ENCODE measurements around the gene PTPRN2.

The PTPRN2 gene

DNA sequence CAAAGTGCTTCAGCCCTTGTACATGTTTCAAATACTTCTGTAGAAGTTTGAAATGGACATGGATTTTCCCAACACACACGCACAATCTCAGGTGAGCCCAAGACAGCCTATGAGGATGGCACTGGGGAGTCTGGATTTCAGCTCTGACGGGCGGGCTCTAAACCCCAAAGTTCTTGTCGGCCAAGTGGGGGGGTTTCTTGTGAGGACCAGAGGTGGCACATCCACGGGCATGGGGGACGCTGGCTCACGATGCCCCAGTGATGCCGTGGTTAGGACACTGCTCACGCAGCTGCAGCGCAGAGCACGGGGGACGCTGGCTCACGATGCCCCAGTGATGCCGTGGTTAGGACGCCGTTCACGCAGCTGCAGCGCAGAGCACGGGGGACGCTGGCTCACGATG lies 970.7 kb downstream of the PTPRN2 start:
- H3K4me3 ChIP-seq (ENCODE audit: low read depth, low read length) = no peak overlapping the region
- TF ChIP-seq, protein P1, sequence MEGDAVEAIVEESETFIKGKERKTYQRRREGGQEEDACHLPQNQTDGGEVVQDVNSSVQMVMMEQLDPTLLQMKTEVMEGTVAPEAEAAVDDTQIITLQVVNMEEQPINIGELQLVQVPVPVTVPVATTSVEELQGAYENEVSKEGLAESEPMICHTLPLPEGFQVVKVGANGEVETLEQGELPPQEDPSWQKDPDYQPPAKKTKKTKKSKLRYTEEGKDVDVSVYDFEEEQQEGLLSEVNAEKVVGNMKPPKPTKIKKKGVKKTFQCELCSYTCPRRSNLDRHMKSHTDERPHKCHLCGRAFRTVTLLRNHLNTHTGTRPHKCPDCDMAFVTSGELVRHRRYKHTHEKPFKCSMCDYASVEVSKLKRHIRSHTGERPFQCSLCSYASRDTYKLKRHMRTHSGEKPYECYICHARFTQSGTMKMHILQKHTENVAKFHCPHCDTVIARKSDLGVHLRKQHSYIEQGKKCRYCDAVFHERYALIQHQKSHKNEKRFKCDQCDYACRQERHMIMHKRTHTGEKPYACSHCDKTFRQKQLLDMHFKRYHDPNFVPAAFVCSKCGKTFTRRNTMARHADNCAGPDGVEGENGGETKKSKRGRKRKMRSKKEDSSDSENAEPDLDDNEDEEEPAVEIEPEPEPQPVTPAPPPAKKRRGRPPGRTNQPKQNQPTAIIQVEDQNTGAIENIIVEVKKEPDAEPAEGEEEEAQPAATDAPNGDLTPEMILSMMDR (IDR thresholded peaks at IDR 0.05; ENCODE audit: borderline replicate concordance, insufficient read depth, low read depth, low read length) = no peak

DNA sequence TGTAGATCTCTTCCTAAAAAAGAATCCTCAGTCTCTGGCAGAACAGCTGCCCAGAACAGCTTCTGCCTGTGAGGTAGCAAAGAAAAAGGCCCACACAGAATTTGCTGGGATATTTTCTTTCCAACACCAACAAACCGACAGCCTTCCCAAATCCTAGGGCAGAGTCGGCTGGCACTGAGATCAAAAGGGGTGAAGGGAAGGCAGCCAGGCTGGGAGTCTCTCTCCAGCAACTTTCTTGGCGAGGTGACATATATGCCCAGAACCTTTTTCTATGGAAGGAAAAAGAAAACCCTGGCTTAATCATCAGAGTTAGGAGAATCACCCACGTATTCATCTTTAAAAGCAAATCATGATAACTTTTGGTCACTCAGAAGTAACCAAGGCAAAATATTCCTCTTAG lies 971.2 kb downstream of the PTPRN2 start:
- no peak overlapping the region for H3K4me3 ChIP-seq (ENCODE audit: low read depth, low read length)
- TF ChIP-seq, protein P1 (IDR thresholded peaks at IDR 0.05; ENCODE audit: borderline replicate concordance, insufficient read depth, low read depth, low read length) = no peak

DNA sequence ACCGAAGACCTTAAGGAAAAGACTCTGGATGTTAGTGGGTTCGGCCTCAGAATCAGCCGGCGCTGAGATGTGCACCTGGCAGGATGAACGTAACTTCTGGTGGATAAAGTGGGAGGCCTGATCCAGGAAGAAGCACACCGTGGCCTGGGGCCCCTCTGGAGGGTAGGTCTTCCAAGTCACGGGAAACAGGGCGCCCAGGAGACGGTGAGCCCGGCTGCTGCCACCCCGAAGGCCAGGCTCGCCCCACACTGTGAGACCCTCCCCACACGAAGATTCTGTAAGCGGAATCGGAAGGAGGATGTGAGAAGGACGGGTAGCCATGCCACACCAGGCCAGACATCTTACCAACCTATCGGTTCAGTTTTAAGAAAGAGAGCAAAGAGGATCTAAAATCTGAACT lies 971.8 kb downstream of the PTPRN2 start:
- TF ChIP-seq, protein P1 (IDR thresholded peaks at IDR 0.05; ENCODE audit: borderline replicate concordance, insufficient read depth, low read depth, low read length) = no peak
- H3K4me3 ChIP-seq (ENCODE audit: low read depth, low read length) = no peak overlapping the region

- no peak overlapping the region for H3K4me3 ChIP-seq (ENCODE audit: low read depth, low read length)
- TF ChIP-seq, protein P1 (IDR thresholded peaks at IDR 0.05; ENCODE audit: borderline replicate concordance, insufficient read depth, low read depth, low read length) = no peak
Measured at GRCh38 chr7:157615101-157615817, 972.4 kb downstream of the PTPRN2 start.

DNA sequence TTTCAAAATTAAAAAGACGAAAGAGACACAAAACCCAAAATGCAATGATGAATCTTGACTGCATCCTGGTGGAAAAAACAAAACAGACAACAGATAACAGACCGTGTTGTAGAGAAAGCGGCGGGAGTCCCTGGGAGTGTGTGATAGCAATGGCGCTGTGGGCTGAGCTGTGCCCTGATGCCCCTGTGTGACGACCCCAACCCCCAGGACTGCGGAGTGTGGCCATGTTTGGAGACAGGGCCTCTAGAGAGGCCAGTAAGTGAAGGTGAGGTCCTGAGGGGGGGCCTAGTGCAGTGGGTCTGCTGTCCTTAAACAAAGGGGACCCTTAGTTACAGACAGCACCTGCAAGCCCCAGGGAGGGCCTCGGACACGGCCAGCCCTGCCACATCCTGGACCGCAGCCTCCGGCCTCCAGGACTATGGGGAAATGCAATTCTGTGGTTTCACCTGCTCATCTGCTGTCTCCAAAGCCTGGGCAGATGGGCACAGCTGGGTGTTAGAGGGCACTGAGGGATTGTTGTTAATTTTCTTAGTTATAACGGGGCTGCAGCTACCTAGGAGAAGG lies 973.1 kb downstream of the PTPRN2 start:
- H3K4me3 ChIP-seq (ENCODE audit: low read depth, low read length) = no peak overlapping the region
- TF ChIP-seq, protein P1 (IDR thresholded peaks at IDR 0.05; ENCODE audit: borderline replicate concordance, insufficient read depth, low read depth, low read length) = no peak

DNA sequence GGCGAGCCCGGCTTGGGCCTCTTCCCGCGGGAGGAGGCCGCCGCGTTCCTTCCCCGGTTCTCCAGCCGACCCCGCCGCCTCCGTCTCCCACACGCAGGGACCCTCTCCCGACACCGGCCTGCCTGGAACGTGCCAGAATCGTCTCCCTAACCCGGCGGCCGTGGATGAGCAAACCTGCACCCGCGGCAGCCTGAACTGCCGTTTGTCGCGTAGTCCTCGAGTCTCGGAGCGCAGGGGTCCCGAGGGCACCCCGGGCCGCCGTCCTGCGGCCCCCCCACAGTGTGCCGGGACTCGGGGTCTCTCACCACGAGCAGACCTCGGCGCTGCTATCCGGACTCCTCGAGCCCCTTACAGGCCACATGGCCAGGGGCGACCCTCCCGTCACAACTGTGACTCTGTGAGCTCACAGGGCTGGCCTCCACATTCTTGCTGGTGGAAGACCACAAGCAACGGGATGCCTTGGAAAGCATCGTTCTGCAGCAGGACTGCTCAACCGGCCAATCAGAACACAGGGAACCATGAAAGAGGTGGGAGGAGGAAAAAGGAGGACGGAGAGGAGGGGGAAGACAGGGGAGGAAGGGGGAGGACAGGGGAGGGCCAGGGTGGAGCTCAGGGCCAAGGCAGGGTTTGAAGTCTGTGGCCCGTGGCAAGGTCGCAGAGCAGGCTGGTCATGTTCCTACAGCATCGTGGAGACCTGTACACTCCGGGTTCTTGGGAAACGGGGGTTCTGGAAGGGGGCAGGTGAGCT lies 973.9 kb downstream of the PTPRN2 start:
- no peak overlapping the region for H3K4me3 ChIP-seq (ENCODE audit: low read depth, low read length)

More for the DNA sequence above, 973.9 kb downstream of the PTPRN2 start:
- TF ChIP-seq, protein P1 (IDR thresholded peaks at IDR 0.05; ENCODE audit: borderline replicate concordance, insufficient read depth, low read depth, low read length) = no peak
